ENCODE measurements around the gene TSPO.

GRCh38 chr22:43110927-43111623 is 40.3 kb upstream of the TSPO start:
- TF ChIP-seq CTCF (IDR thresholded peaks at IDR 0.05; ENCODE audit: poor library complexity) (no peak), EZH2phosphoT487 (IDR thresholded peaks at IDR 0.05; ENCODE audit: low read depth, severe bottlenecking, unreplicated experiment) (no peak)
